Tibial nerve (tissue), 4 donors: ENCODE measurements around the gene KCNMA1. TPM values are rescaled to one million over a fixed set of nuclear protein-coding genes. Genes with fewer than 3 reads are reported as not detected.

ENCODE experiments used
- DNase-seq, 2 donors: peaks; one replicate each; pipeline ENCODE4 v3.0.0-alpha.2; 2019; ENCODE audit warnings: low spot score in 2 of 2
- H3K27ac ChIP-seq, 4 donors: fragments of 200-600 bp; sonication (generic) in 3 of 4; one replicate each; pipeline ENCODE4 v1.5.1; 2017 to 2019; ENCODE audit warnings: mild to moderate bottlenecking in 1 of 4
- H3K27me3 ChIP-seq, 2 donors: fragments of 200-600 bp; sonication (generic) in 1 of 2; one replicate each; pipeline versions ENCODE4 v1.5.1 to v1.6.0; 2017 to 2019
- H3K36me3 ChIP-seq, 3 donors: fragments of 200-600 bp; sonication (generic); one replicate each; pipeline ENCODE4 v1.5.1; 2018 to 2019
- H3K4me1 ChIP-seq, 4 donors: fragments of 200-600 bp; sonication (generic) in 3 of 4; one replicate each; pipeline ENCODE4 v1.5.1; 2017 to 2019
- H3K4me3 ChIP-seq, 4 donors: fragments of 200-600 bp; sonication (generic) in 3 of 4; one replicate each; pipeline ENCODE4 v1.5.1; 2017 to 2019; ENCODE audit warnings: mild to moderate bottlenecking in 1 of 4, moderate library complexity in 1 of 4
- H3K9me3 ChIP-seq, 4 donors: fragments of 200-600 bp; sonication (generic) in 3 of 4; one replicate each; pipeline ENCODE4 v1.5.1; 2017 to 2019
- EP300 ChIP-seq, 2 donors: sonication (generic); formaldehyde crosslinking; IDR thresholded peaks; one replicate each; pipeline ENCODE4 v1.6.1; 2017; ENCODE audit warnings: antibody characterized with exemption in 2 of 2, mild to moderate bottlenecking in 1 of 2
- POLR2A ChIP-seq, 2 donors: fragments of 450-650 bp; IDR thresholded peaks; one replicate each; pipeline ENCODE4 v1.6.1; 2017; ENCODE audit warnings: antibody characterized with exemption in 2 of 2, mild to moderate bottlenecking in 2 of 2, moderate library complexity in 2 of 2
- WGBS, 2 donors: methylation state at CpG; one replicate each; pipeline ENCODE4 v1.1.5; 2018; 5-methylcytosine and 5-hydroxymethylcytosine counted together
- total RNA-seq, 4 donors: library from RNA; depleted of rRNA; stranded (reverse); fragments of >200 nt; gene quantifications; one replicate each; pipeline ENCODE4 v1.1.0, GENCODE V29; 2016
- TF ChIP-seq, protein P1 (sequence below), 5 experiments: fragments of 200-600 bp in 3 of 5; fragments of 450-650 bp in 2 of 5; sonication (generic) in 3 of 5; IDR thresholded peaks; one replicate each; pipeline ENCODE4 v1.5.1; 2016 to 2019; ENCODE audit warnings: antibody characterized with exemption in 5 of 5, mild to moderate bottlenecking in 3 of 5, moderate library complexity in 2 of 5

KCNMA1 gene
- total RNA-seq, 4 donors from 2014 or later: 10.2 to 19.9 (median 13.7) TPM

DNA sequence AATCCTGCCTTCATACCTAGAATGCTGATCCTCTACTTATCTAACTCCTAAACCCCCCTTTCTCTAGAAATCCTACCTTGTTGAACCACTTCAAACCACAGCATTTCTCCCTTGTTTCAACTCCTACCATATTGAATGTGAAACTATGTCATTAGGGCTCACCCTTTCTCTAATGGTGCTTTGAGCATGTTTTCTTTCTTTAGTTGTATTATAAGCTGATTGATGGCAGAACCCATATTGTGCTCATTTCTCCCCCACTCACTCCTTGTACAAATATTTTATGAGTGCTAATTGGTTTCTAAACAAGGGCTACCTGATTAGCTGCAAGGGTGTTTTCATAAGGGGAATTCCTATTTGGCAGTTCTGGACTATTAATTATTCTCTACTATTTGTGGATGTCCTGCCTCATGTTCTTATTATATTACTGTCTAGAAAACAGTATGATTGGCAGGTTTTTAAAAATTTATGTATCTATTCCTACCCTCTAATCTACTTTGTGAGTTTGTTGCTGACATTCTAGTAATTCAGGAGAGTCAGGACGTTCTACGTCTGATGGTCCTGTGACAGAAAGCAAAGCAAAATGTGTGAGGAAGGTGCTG lies 765.8 kb downstream of the KCNMA1 start:
- 96 to 100% methylated on average over 2 of the region's 2 CpGs for WGBS, 2 donors
- Histone ChIP-seq H3K36me3 (no peaks in the 10 kb centered on the region), H3K27ac (no peak overlapping the region)

DNA sequence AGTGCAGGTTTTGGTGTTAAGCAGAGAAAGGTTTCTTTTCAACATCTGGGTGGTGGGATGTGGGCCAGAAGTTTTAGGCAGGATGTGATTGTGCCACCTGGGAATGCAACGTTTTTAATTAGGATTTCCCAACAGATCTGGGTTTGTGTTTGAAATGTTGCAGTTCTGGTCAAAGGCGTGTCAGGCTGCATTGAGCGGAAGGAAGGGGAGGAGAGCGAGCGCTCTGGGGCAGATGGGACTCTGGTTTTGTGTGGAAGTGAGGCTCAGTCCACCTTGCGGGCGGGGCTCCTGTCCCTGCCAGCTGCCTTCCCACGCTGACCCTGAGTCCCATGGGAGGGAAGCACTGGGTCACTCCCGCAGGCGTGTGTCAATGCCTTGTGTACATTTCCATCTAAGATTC lies 767.7 kb downstream of the KCNMA1 start:
- H3K4me1 ChIP-seq: peaks cover 0 to 19% (median 3%) of the 10 kb centered on the region in 4 donors
- H3K9me3 ChIP-seq: no peaks in the 10 kb centered on the region
- peak in 1 of 2 donors; percentile 29 for DNase-seq
- TF ChIP-seq, protein P1, sequence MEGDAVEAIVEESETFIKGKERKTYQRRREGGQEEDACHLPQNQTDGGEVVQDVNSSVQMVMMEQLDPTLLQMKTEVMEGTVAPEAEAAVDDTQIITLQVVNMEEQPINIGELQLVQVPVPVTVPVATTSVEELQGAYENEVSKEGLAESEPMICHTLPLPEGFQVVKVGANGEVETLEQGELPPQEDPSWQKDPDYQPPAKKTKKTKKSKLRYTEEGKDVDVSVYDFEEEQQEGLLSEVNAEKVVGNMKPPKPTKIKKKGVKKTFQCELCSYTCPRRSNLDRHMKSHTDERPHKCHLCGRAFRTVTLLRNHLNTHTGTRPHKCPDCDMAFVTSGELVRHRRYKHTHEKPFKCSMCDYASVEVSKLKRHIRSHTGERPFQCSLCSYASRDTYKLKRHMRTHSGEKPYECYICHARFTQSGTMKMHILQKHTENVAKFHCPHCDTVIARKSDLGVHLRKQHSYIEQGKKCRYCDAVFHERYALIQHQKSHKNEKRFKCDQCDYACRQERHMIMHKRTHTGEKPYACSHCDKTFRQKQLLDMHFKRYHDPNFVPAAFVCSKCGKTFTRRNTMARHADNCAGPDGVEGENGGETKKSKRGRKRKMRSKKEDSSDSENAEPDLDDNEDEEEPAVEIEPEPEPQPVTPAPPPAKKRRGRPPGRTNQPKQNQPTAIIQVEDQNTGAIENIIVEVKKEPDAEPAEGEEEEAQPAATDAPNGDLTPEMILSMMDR (IDR thresholded peaks at IDR 0.05): no peak
- TF ChIP-seq EP300 (IDR thresholded peaks at IDR 0.05) (no peak), POLR2A (IDR thresholded peaks at IDR 0.05) (no peak)
- no peak overlapping the region for H3K27ac ChIP-seq
- H3K36me3 ChIP-seq: no peaks in the 10 kb centered on the region
- H3K4me3 ChIP-seq: no peak overlapping the region
- 66 to 86% methylated on average over 8 to 10 of the region's 10 CpGs for WGBS, 2 donors
- H3K27me3 ChIP-seq: no peaks in the 10 kb centered on the region

More for the DNA sequence above, 765.8 kb downstream of the KCNMA1 start:
- H3K4me1 ChIP-seq: peaks cover 0 to 21% (median 4%) of the 10 kb centered on the region in 4 donors
- H3K9me3 ChIP-seq: no peaks in the 10 kb centered on the region
- TF ChIP-seq EP300 (IDR thresholded peaks at IDR 0.05) (no peak), POLR2A (IDR thresholded peaks at IDR 0.05) (no peak)
- TF ChIP-seq, protein P1 (IDR thresholded peaks at IDR 0.05): no peak
- no peak for DNase-seq
- H3K4me3 ChIP-seq: no peak overlapping the region
- no peaks in the 10 kb centered on the region for H3K27me3 ChIP-seq

DNA sequence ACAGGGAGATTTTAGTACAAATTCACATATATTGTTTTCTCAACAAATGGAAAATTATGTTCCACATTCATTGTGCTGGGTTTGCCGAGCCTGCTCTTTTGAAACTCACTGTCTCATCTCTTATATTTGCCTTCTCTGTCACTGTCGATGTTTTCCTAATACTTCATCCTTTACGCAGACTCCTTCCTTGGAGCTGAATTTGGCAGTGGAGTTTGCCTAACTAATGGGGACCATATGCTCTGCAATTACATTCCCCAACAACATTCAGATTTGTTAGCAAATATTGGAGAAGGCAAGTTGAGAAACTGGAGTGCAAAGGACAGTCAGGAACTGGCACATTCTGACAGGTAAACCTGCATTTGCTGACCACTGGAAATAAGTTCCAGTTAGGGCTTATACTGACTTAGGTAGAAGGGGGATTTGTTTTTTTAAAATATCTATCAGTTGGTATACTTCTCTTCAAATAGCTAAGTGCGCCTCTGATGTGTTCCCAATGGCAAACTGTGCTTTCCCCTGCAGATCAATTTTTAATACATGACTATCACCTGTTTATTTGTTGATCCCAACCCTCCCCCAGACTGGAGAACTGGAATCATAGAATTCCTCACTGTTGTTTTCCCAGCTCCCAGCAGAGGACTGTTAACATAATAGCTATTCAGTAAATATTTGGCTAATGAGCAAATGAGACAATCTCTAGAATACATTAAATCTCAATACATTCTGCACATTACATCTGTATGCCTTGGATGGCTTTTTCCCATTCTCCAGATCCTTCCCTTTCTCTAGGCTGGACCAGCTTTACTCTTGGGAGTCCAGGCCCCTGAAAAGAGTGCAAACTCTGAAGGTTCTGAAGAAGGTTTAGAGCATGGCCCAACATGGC lies 769.3 kb downstream of the KCNMA1 start:
- H3K9me3 ChIP-seq: no peaks in the 10 kb centered on the region
- H3K36me3 ChIP-seq: no peaks in the 10 kb centered on the region
- WGBS, 2 donors: 54 to 66% methylated on average over 4 of the region's 4 CpGs
- TF ChIP-seq EP300 (IDR thresholded peaks at IDR 0.05) (peak in 1 of 2 donors; percentile 57), POLR2A (IDR thresholded peaks at IDR 0.05) (no peak)
- peaks cover 0 to 6% (median 0%) of the 10 kb centered on the region in 4 donors for H3K4me1 ChIP-seq
- peak in 1 of 2 donors; percentile 25 for DNase-seq
- H3K27ac ChIP-seq: no peak overlapping the region
- no peaks in the 10 kb centered on the region for H3K27me3 ChIP-seq
- no peak overlapping the region for H3K4me3 ChIP-seq

- H3K9me3 ChIP-seq: no peaks in the 10 kb centered on the region
- no peaks in the 10 kb centered on the region for H3K36me3 ChIP-seq
- H3K4me3 ChIP-seq: no peak overlapping the region
- no peaks in the 10 kb centered on the region for H3K27me3 ChIP-seq
- WGBS, 2 donors: 97 to 98% methylated on average over 4 of the region's 4 CpGs
- peaks cover 0 to 6% (median 0%) of the 10 kb centered on the region in 4 donors for H3K4me1 ChIP-seq
- DNase-seq: no peak
- H3K27ac ChIP-seq: no peak overlapping the region
- TF ChIP-seq EP300 (IDR thresholded peaks at IDR 0.05) (no peak), POLR2A (IDR thresholded peaks at IDR 0.05) (no peak)
- TF ChIP-seq, protein P1 (IDR thresholded peaks at IDR 0.05): no peak
Observed at GRCh38 chr10:76866841-76867586, 770.6 kb downstream of the KCNMA1 start.

GRCh38 chr10:76864922-76865321 lies 772.7 kb downstream of the KCNMA1 start:
- H3K36me3 ChIP-seq: no peaks in the 10 kb centered on the region

More at GRCh38 chr10:76864922-76865321, 772.7 kb downstream of the KCNMA1 start:
- TF ChIP-seq EP300 (IDR thresholded peaks at IDR 0.05) (no peak), POLR2A (IDR thresholded peaks at IDR 0.05) (no peak)
- TF ChIP-seq, protein P1 (IDR thresholded peaks at IDR 0.05): no peak
- WGBS, 2 donors: 91 to 94% methylated on average over 1 of the region's 1 CpG
- DNase-seq: no peak
- Histone ChIP-seq H3K27me3 (no peaks in the 10 kb centered on the region), H3K4me3 (no peak overlapping the region), H3K4me1 (peaks cover 0 to under 1% (median 0%) of the 10 kb centered on the region in 4 donors), H3K27ac (no peak overlapping the region), H3K9me3 (no peaks in the 10 kb centered on the region)
